ENCODE measurements around the gene RUNX1. TPM values are rescaled to one million over a fixed set of nuclear protein-coding genes. Genes with fewer than 3 reads are reported as not detected.
"Not testable (repeated sequence)": the region's sequence is repeated elsewhere in the genome, so short reads cannot be mapped to it uniquely, and the experiment has no call there.

The RUNX1 gene
- total RNA-seq, 2 experiments from 2014 or later: 49.5 to 58.8 TPM

DNA sequence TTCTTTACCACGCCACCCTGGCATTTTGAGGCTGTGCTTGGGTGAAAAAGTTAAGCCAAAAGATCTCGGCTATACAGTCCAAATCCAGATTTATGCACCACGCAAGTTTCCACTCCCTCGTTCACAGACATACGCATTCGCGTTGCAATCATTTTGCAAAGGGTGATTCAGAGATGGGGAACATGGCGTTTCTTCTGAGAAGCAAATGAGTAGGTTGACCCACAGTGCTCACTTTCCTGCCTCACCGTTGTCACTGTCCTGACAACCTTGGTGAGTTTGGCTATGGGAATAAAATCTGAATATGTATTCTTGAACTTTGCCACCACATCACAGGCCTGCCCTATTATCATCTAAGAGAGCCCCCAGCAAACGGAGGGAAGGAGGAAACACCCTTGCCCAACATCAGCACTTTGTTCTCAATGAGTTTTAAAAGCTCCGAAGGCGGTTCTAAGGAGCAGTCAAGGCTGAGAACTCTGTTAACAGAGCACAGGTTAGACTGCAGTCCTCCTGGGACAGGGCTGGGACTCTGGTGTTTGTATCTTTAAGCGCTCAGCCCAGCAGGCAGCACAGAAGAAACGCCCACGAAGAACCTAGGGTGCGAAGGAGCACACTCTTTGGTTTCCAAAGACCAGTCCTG is 86.4 kb downstream of the RUNX1 start:
- Mint-ChIP-seq H3K27me3 (no peaks in the 10 kb centered on the region), H3K4me3 (peak overlapping the region; percentile 52), H3K4me1 (peaks cover 85% of the 10 kb centered on the region), H3K9me3 (ENCODE audit: low read depth) (no peaks in the 10 kb centered on the region), H3K36me3 (ENCODE audit: low read depth) (peaks cover 25% of the 10 kb centered on the region), H3K27ac (peak overlapping the region; percentile 97)
- ATAC-seq: peak; percentile 60
- ChIA-PET POLR2A (interaction anchor here (0.6 kb wide), 1 partner anchor 42 kb away, joined by 14 read pairs; no protein-coding TSS in a partner anchor), CTCF (interaction anchor here (0.7 to 3.5 kb wide), 4 partner anchors 16 to 76 kb away, joined by 3 to 25 read pairs (median 4); no protein-coding TSS in a partner anchor)
- peak; percentile 67 for DNase-seq
- intact Hi-C loops (cut with DNase I, micrococcal nuclease): no loop called here

DNA sequence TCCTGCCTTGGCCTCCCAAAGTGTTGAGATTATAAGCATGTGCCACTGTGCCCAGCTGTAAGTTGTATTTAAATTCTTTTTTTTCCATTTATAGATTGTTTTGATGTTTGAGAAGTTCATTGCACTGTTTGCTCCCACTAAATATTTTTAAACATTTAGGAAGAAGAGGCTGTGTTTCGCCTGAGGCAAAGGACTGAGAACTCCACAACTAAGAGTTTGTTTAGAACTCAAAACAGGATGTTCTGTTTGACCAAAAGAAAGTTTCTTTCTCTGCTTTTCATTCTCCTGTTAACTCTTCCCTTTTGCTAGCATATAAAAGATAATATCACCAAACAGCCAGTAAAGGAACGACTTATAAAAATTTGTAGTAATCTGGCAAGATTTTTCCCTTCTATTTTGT is 87.0 kb downstream of the RUNX1 start:
- no peak for ATAC-seq
- Mint-ChIP-seq H3K9me3 (ENCODE audit: low read depth) (no peaks in the 10 kb centered on the region), H3K36me3 (ENCODE audit: low read depth) (peaks cover 23% of the 10 kb centered on the region), H3K4me1 (peaks cover 84% of the 10 kb centered on the region), H3K4me3 (peak overlapping the region; percentile 52), H3K27me3 (no peaks in the 10 kb centered on the region), H3K27ac (peak overlapping the region; percentile 97)
- DNase-seq: no peak
- ChIA-PET CTCF (interaction anchor here (1.0 to 3.5 kb wide), 3 partner anchors 15 to 60 kb away, joined by 3 to 25 read pairs (median 5); no protein-coding TSS in a partner anchor), POLR2A (no interaction called here)
- intact Hi-C loops (cut with DNase I, micrococcal nuclease): no loop called here

DNA sequence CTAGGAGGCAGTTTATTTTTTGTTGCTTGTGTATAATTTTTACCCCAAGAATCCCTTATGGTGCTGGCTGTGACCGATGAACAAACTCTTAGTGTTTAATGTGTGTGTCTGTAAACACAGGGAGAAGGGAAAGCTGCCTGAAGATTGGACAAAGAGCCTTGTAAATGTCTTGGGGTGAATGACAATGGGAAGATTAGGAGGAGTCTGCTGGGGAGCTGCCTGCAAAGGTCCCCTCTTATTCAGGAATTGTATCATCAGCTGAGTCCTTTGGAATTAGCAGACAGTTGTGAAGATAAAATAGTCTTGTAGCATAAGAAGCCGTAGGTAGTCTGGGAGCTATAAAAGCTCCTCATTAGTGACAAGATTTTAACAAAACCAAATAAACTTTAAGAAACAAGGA is 88.4 kb downstream of the RUNX1 start:
- DNase-seq (no peak), ATAC-seq (no peak)
- no peaks in the 10 kb centered on the region for H3K27me3 Mint-ChIP-seq
- intact Hi-C loops (cut with DNase I, micrococcal nuclease): no loop called here
- H3K36me3 Mint-ChIP-seq (ENCODE audit: low read depth): peaks cover 31% of the 10 kb centered on the region
- H3K4me1 Mint-ChIP-seq: peaks cover 86% of the 10 kb centered on the region
- no peaks in the 10 kb centered on the region for H3K9me3 Mint-ChIP-seq (ENCODE audit: low read depth)
- no peak overlapping the region for H3K4me3 Mint-ChIP-seq
- ChIA-PET CTCF (interaction anchor here (0.6 to 3.5 kb wide), 4 partner anchors 11 to 72 kb away, joined by 3 to 25 read pairs (median 3); no protein-coding TSS in a partner anchor), POLR2A (no interaction called here)
- peak overlapping the region; percentile 55 for H3K27ac Mint-ChIP-seq

DNA sequence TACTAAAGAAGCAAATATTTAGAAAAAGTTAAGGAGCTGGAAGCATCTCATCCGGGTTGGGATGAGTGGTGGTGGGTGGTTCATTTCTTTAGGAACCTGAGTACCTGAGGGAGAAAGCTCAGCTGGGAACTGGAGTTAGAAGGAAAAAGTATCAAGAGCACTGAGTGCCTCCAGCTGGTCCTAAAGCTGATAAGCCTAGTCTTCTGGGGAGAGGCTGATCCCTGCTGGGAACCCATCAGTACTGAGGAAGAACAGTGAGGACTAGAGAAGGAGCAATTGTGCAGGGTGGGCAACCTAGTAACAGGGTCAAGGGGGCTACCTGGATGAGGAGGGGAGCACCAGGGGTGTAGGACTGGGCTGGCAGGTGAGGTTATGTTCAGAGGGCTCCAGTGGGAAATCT is 89.5 kb downstream of the RUNX1 start:
- DNase-seq (no peak), ATAC-seq (no peak)
- peaks cover 84% of the 10 kb centered on the region for H3K4me1 Mint-ChIP-seq
- ChIA-PET CTCF (interaction anchor here (0.7 to 3.5 kb wide), 6 partner anchors 9 to 31 kb away, joined by 3 to 25 read pairs (median 4); no protein-coding TSS in a partner anchor), POLR2A (no interaction called here)
- intact Hi-C loops (cut with DNase I, micrococcal nuclease): no loop called here
- H3K27ac Mint-ChIP-seq: peak overlapping the region; percentile 7
- H3K36me3 Mint-ChIP-seq (ENCODE audit: low read depth): peaks cover 33% of the 10 kb centered on the region
- no peak overlapping the region for H3K4me3 Mint-ChIP-seq
- H3K9me3 Mint-ChIP-seq (ENCODE audit: low read depth): peaks cover 4% of the 10 kb centered on the region
- H3K27me3 Mint-ChIP-seq: no peaks in the 10 kb centered on the region

DNA sequence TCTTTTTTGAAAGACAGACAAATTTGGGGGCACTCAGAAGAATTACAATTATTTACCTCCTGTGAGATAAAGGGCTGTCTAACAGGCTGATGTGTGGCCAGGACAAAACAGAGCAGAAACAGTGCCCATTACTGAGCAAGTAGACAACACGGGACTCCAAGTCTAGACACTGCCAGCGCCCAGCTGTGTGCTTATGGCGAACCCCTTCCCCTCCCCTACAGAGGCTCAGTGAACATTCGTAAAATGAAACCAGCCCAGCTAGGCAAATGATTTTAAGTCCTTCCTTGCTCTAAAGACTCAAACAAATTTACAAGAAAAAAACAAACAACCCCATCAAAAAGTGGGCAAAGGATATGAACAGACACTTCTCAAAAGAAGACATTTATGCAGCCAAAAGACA is 91.1 kb downstream of the RUNX1 start:
- POLR2A ChIA-PET: interaction anchor here (0.6 kb wide), 1 partner anchor 14 kb away, joined by 3 read pairs; no protein-coding TSS in a partner anchor
- no peaks in the 10 kb centered on the region for H3K27me3 Mint-ChIP-seq
- ATAC-seq (no peak), DNase-seq (no peak)
- H3K9me3 Mint-ChIP-seq (ENCODE audit: low read depth): peaks cover 4% of the 10 kb centered on the region
- intact Hi-C loops (cut with DNase I, micrococcal nuclease): no loop called here
- H3K4me3 Mint-ChIP-seq: no peak overlapping the region
- CTCF ChIA-PET: interaction anchor here (1.9 to 6.6 kb wide), 2 partner anchors 11 to 23 kb away, joined by 13 to 33 read pairs; no protein-coding TSS in a partner anchor
- peak overlapping the region; percentile 60 for H3K27ac Mint-ChIP-seq
- peaks cover 27% of the 10 kb centered on the region for H3K36me3 Mint-ChIP-seq (ENCODE audit: low read depth)
- peaks cover 86% of the 10 kb centered on the region for H3K4me1 Mint-ChIP-seq

DNA sequence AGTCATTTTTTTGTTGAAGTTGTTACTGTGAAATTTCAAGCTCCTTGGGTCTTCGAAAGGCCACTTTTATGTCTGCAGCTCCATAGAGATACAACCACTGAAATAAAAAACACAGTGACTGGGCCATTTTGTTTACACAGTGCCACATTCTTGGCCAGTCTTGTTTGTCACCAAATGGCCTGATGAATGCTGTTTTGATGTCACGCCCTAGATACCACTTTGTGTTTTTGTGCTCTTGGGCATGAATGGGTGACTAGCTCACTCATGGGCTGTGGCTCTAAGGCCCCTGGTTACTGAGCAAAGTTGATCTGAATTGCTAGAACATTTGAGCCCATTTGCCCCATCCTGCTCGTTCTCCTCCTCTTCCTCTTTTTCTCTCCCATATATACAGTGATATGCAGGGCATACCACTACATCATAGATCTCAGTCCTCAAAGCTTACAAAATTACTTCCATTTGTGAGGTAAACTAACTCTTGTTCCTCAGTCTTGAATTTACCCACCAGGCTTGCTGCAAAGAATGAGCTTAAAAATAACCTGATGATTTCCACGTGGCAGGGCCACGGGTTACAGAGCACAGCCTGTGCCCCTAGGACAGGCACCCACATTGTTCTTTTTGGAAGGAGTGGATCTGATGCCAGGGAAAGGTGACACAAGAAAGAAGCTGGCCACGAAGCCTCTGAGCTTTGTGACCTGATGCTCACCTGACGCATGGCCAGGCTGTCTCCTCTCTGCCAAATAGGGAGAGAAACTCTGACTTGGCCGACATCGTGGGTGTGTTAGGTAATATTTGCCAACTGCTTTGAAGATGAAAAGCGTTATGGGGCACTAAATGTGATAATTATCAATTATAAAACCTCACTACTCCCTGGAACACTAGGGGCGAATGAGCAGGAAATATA is 92.4 kb downstream of the RUNX1 start:
- H3K36me3 Mint-ChIP-seq (ENCODE audit: low read depth): peaks cover 30% of the 10 kb centered on the region
- no peak for ATAC-seq

DNA sequence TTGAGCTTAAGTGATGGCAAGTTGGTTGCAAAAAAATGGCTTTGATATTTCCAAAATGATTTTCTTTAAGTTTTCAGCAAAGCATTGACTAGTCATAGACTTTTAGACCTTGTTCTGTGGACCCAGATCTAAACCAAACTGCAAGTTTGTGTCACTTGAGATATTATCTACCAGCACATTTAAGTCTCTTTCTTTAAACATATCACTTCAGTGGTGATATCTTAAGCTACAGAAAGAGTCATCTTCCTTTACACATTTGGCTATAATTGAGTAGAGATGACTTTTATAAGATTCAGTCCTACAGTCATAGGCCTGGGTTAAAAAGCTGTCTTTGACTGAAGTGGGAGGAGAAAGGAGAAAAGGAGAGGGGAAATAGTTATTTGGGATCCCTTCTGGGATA is 95.2 kb downstream of the RUNX1 start:
- ATAC-seq (peak; percentile 44), DNase-seq (no peak)
- Mint-ChIP-seq H3K9me3 (ENCODE audit: low read depth) (peaks cover 4% of the 10 kb centered on the region), H3K4me3 (no peak overlapping the region), H3K27ac (peak overlapping the region; percentile 12), H3K27me3 (no peaks in the 10 kb centered on the region), H3K36me3 (ENCODE audit: low read depth) (peaks cover 28% of the 10 kb centered on the region), H3K4me1 (peaks cover 81% of the 10 kb centered on the region)
- ChIA-PET POLR2A (interaction anchor here (0.5 to 1.0 kb wide), 2 partner anchors 14 to 74 kb away, joined by 3 read pairs; no protein-coding TSS in a partner anchor), CTCF (interaction anchor here (6.6 kb wide), 1 partner anchor 19 kb away, joined by 33 read pairs; no protein-coding TSS in a partner anchor)
- intact Hi-C loops (cut with DNase I, micrococcal nuclease): no loop called here

More for the DNA sequence above, 92.4 kb downstream of the RUNX1 start:
- ChIA-PET CTCF (interaction anchor here (0.8 to 6.6 kb wide), 8 partner anchors 9 to 67 kb away, joined by 3 to 33 read pairs (median 4); no protein-coding TSS in a partner anchor), POLR2A (interaction anchor here (1.2 kb wide), 2 partner anchors 10 to 68 kb away, joined by 3 to 4 read pairs; no protein-coding TSS in a partner anchor)
- Mint-ChIP-seq H3K9me3 (ENCODE audit: low read depth) (peaks cover 4% of the 10 kb centered on the region), H3K4me3 (no peak overlapping the region), H3K27me3 (no peaks in the 10 kb centered on the region), H3K27ac (peak overlapping the region; percentile 35), H3K4me1 (peaks cover 84% of the 10 kb centered on the region)
- intact Hi-C loops (cut with DNase I, micrococcal nuclease): no loop called here
- DNase-seq: no peak

DNA sequence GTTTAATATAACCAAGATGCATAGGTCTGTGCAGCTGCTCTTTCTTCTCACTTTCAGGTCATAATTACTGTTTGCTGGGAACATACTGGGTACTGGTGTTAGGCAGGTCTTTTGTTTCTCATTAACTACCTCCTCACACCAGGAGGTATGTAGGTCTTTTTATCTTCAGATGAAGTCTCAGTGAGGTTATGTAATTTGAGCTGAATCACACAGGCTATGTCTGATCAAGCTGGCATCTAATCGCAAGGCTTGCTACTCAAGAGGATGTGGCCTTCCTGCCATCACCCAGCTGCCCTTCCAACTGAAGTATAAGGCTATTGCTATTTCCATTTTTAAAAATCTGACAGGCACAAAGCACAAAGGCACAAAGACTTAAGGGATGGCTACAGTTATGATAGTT is 96.4 kb downstream of the RUNX1 start:
- Mint-ChIP-seq H3K4me3 (no peak overlapping the region), H3K9me3 (ENCODE audit: low read depth) (peaks cover 4% of the 10 kb centered on the region), H3K36me3 (ENCODE audit: low read depth) (peaks cover 28% of the 10 kb centered on the region), H3K4me1 (peaks cover 86% of the 10 kb centered on the region), H3K27me3 (no peaks in the 10 kb centered on the region), H3K27ac (peak overlapping the region; percentile 62)
- ChIA-PET CTCF (interaction anchor here (0.7 to 6.6 kb wide), 6 partner anchors 9 to 78 kb away, joined by 3 to 33 read pairs (median 4); no protein-coding TSS in a partner anchor), POLR2A (interaction anchor here (0.5 kb wide), 1 partner anchor 555 kb away, joined by 3 read pairs; no protein-coding TSS in a partner anchor)
- DNase-seq (no peak), ATAC-seq (peak; percentile 30)
- intact Hi-C loops (cut with DNase I, micrococcal nuclease): no loop called here

DNA sequence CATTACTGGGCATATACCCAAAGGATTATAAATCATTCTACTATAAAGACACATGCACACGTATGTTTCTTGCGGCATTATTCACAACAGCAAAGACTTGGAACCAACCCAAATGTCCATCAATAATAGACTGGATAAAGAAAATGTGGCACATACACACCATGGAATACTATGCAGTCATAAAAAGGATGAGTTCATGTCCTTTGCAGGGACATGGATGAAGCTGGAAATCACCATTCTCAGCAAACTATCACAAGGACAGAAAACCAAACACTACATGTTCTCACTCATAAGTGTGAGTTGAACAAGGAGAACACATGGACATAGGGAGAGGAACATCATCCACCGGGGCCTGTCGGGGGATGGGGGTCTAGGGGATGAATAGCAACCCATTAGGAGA is 97.2 kb downstream of the RUNX1 start:
- H3K9me3 Mint-ChIP-seq (ENCODE audit: low read depth); H3K27ac Mint-ChIP-seq; POLR2A ChIA-PET; intact Hi-C loops (cut with DNase I, micrococcal nuclease); ATAC-seq; H3K4me3 Mint-ChIP-seq; H3K27me3 Mint-ChIP-seq; DNase-seq: not testable (repeated sequence)
- H3K36me3 Mint-ChIP-seq (ENCODE audit: low read depth): peaks cover 25% of the 10 kb centered on the region
- CTCF ChIA-PET: interaction anchor here (0.7 to 6.6 kb wide), 3 partner anchors 17 to 38 kb away, joined by 4 to 33 read pairs (median 4); no protein-coding TSS in a partner anchor
- H3K4me1 Mint-ChIP-seq: peaks cover 87% of the 10 kb centered on the region

DNA sequence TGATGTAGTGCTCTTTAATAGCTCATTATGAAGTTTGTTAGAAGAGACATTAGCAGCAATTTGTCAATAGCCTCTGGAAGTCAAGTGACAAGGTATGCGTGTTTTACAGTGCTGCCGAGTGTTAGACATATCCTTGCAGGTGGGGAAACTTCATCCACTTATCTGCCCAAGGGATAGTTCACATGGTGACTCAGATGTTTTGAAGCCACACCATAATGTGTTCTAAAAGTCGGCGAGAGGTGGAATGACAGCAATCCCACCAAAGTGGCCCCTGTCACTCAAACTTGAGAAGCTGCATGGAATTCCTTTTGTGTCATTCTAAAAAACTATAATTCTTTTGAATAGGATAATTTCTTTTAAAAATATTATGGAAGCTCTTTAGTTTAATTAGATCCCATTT is 98.1 kb downstream of the RUNX1 start:
- Mint-ChIP-seq H3K27ac (no peak overlapping the region), H3K36me3 (ENCODE audit: low read depth) (peaks cover 26% of the 10 kb centered on the region), H3K27me3 (no peaks in the 10 kb centered on the region), H3K4me1 (peaks cover 89% of the 10 kb centered on the region), H3K4me3 (no peak overlapping the region), H3K9me3 (ENCODE audit: low read depth) (peaks cover 4% of the 10 kb centered on the region)
- intact Hi-C loops (cut with DNase I, micrococcal nuclease): no loop called here
- ChIA-PET CTCF (interaction anchor here (0.6 to 1.5 kb wide), 4 partner anchors 8 to 143 kb away, joined by 3 to 5 read pairs (median 4); no protein-coding TSS in a partner anchor), POLR2A (no interaction called here)
- ATAC-seq (no peak), DNase-seq (no peak)

DNA sequence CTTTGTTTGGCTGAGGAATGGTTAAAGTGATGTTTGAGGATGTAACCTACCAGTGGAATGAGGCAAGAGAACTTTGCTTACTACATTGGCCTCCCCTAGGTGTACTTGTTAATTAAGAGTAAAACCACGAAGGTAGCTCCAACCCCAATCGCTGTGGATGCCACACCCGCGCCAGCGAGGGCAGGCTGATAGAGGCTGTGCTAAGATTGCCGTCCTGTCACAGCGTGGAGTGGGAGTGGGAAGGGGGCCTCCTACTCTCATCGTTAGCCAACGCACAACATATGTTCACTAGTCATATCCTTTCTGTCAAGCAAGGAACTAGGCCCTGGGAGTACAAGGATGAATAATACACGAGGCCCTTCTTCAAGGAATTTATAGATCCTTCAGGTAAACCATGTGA is 99.6 kb downstream of the RUNX1 start:
- H3K27me3 Mint-ChIP-seq: no peaks in the 10 kb centered on the region
- ChIA-PET CTCF (interaction anchor here (0.6 to 1.5 kb wide), 5 partner anchors 11 to 181 kb away, joined by 3 to 5 read pairs (median 3); no protein-coding TSS in a partner anchor), POLR2A (interaction anchor here (0.6 kb wide), 1 partner anchor 25 kb away, joined by 5 read pairs; no protein-coding TSS in a partner anchor)
- intact Hi-C loops (cut with DNase I, micrococcal nuclease): loop anchor here in 1 of 2 experiments (5.0 kb wide), 2 partner anchors 78 to 578 kb away; no protein-coding TSS in a partner anchor
- peak; percentile 52 for DNase-seq
- H3K4me1 Mint-ChIP-seq: peaks cover 90% of the 10 kb centered on the region
- peak; percentile 11 for ATAC-seq
- H3K27ac Mint-ChIP-seq: peak overlapping the region; percentile 76
- no peak overlapping the region for H3K4me3 Mint-ChIP-seq
- H3K36me3 Mint-ChIP-seq (ENCODE audit: low read depth): peaks cover 16% of the 10 kb centered on the region
- no peaks in the 10 kb centered on the region for H3K9me3 Mint-ChIP-seq (ENCODE audit: low read depth)

Measured in activated CD4-positive, alpha-beta T cell treated with anti-CD3 and anti-CD28 coated beads for 36 hours (primary cell).